ENCODE measurements around the gene ATP13A1. TPM values are rescaled to one million over a fixed set of nuclear protein-coding genes. Genes with fewer than 3 reads are reported as not detected.

Gene ATP13A1
- total and polyA plus RNA-seq, 2 of the 8 experiments (the other 6 are each of a cell fraction or from before 2014, with no cell fraction given), result 33.0 to 64.2 TPM

GRCh38 chr19:19677579-19677978, 14.1 kb upstream of the ATP13A1 start:
- no peak overlapping the region for H2AFZ ChIP-seq (ENCODE audit: low read length)
- ChIA-PET CTCF (ENCODE audit: partially characterized antibody) (no interaction called here), POLR2A (ENCODE audit: partially characterized antibody) (interaction anchor here (1.1 to 3.1 kb wide), 4 partner anchors 7 to 56 kb away, joined by 3 to 7 read pairs (median 3); partner anchors contain the start of genes ZNF101 and ZNF14)
- H4K5ac ChIP-seq (ENCODE audit: insufficient read length, low read depth, low read length), result no peak overlapping the region
- H3K27ac ChIP-seq (ENCODE audit: low read depth, low read length), result no peak overlapping the region
- DNase-seq (ENCODE audit: low read depth in 1 of 2, low spot score in 2 of 2), result no peak
- peaks cover 8% of the 10 kb centered on the region for H3K79me1 ChIP-seq (ENCODE audit: low read depth, low read length)
- no peak for TF ChIP-seq SIRT6 (IDR thresholded peaks at IDR 0.05; ENCODE audit: low read length)
- no peak for TF ChIP-seq KDM1A (IDR thresholded peaks at IDR 0.05; ENCODE audit: borderline replicate concordance, low read length)
- no peak for TF ChIP-seq TAF1 (IDR thresholded peaks at IDR 0.05; ENCODE audit: low read depth, low read length)
- no peak for TF ChIP-seq TEAD4 (IDR thresholded peaks at IDR 0.05; ENCODE audit: low read depth, low read length)
- TF ChIP-seq SRF (IDR thresholded peaks at IDR 0.05; ENCODE audit: low read depth, low read length), result no peak
- TF ChIP-seq SIN3A (conservative IDR thresholded peaks at IDR 0.05 in 1 of 2, IDR thresholded peaks at IDR 0.05 in 1 of 2; ENCODE audit: low read depth in 1 of 2, low read length in 2 of 2), result no peak
- no peak for TF ChIP-seq BRCA1 (IDR thresholded peaks at IDR 0.05; ENCODE audit: low read depth, low read length)
- no peak for TF ChIP-seq SIX5 (IDR thresholded peaks at IDR 0.05; ENCODE audit: low read depth, low read length)
- no peak for TF ChIP-seq CBX8 (IDR thresholded peaks at IDR 0.05; ENCODE audit: borderline replicate concordance, low read depth, low read length)
- TF ChIP-seq MAX (IDR thresholded peaks at IDR 0.05), result no peak
- TF ChIP-seq CREB1 (IDR thresholded peaks at IDR 0.05), result no peak
- H2BK20ac ChIP-seq (ENCODE audit: low read length), result no peak overlapping the region
- no peak overlapping the region for H3K4ac ChIP-seq (replicated peaks; ENCODE audit: insufficient read length, low read depth, low read length)
- H4K91ac ChIP-seq (replicated peaks; ENCODE audit: insufficient read length, low read length), result no peak overlapping the region
- H2BK12ac ChIP-seq (ENCODE audit: low read depth, low read length), result no peak overlapping the region
- H3K4me3 ChIP-seq (ENCODE audit: extremely low read depth in 1 of 4, insufficient read depth in 2 of 4, low read depth in 3 of 4, low read length in 4 of 4), result no peak overlapping the region
- no peaks in the 10 kb centered on the region for H3K27me3 ChIP-seq (replicated peaks in 1 of 4; ENCODE audit: control insufficient read depth in 3 of 4, extremely low read depth in 1 of 4, insufficient read depth in 3 of 4, low read length in 3 of 4)
- H3K9me3 ChIP-seq (ENCODE audit: insufficient read depth in 2 of 2, low read depth in 1 of 2, low read length in 1 of 2), result no peaks in the 10 kb centered on the region
- H2BK15ac ChIP-seq (ENCODE audit: low read length), result no peak overlapping the region
- H3K9ac ChIP-seq (replicated peaks in 1 of 4; ENCODE audit: extremely low read depth in 1 of 4, low read depth in 3 of 4, low read length in 3 of 4), result no peak overlapping the region
- no peak overlapping the region for H3K14ac ChIP-seq (ENCODE audit: insufficient read length)
- H3K18ac ChIP-seq (ENCODE audit: extremely low read depth, low read length), result no peak overlapping the region
- no peak overlapping the region for H4K8ac ChIP-seq (ENCODE audit: extremely low read depth, insufficient read depth, low read length)
- H3K23me2 ChIP-seq (ENCODE audit: low read depth, low read length), result no peaks in the 10 kb centered on the region
- H3K36me3 ChIP-seq (ENCODE audit: control insufficient read depth in 2 of 4, insufficient read depth in 4 of 4, low read length in 3 of 4), result peaks cover 17 to 68% (median 38%) of the 10 kb centered on the region in 4 experiments
- H4K20me1 ChIP-seq (replicated peaks in 1 of 2; ENCODE audit: control insufficient read depth in 1 of 2, insufficient read depth in 2 of 2, low read length in 2 of 2), result peaks cover 2 to 6% of the 10 kb centered on the region in 2 experiments
- no peak overlapping the region for H3K4me2 ChIP-seq (ENCODE audit: insufficient read depth in 1 of 2, low read depth in 2 of 2, low read length in 2 of 2)
- no peak overlapping the region for H2BK120ac ChIP-seq (replicated peaks; ENCODE audit: low read depth, low read length)
- H3K56ac ChIP-seq (replicated peaks; ENCODE audit: insufficient read length, low read depth, low read length), result no peak overlapping the region
- no peak for FAIRE-seq
- H3K79me2 ChIP-seq (ENCODE audit: control insufficient read depth in 1 of 2, insufficient read depth in 2 of 2, low read length in 2 of 2), result peaks cover 3 to 43% of the 10 kb centered on the region in 2 experiments
- no peak overlapping the region for H2AK5ac ChIP-seq (ENCODE audit: low read depth, low read length)
- no peak overlapping the region for H2BK5ac ChIP-seq (ENCODE audit: low read depth, low read length)
- no peak overlapping the region for H3K23ac ChIP-seq (ENCODE audit: insufficient read length)
- 90% methylated on average over 7 of the region's 7 CpGs; no CpG with 5 or more reads in 1 of the 2 experiments for WGBS, 2 experiments (ENCODE audit: extremely low coverage in 1 of 2, insufficient coverage in 1 of 2, insufficient read length in 1 of 2, insufficient replicate concordance in 2 of 2, low coverage in 1 of 2, low lambda C conversion rate in 2 of 2, missing lambda C conversion rate in 1 of 2)
- no peaks in the 10 kb centered on the region for H3K4me1 ChIP-seq (replicated peaks in 1 of 4; ENCODE audit: control insufficient read depth in 3 of 4, insufficient read depth in 4 of 4, low read length in 3 of 4)
